Stomach smooth muscle (tissue), 2 donors: ENCODE results near the gene SYNPR.

Source experiments
- H3K27ac ChIP-seq: one replicate; pipeline ENCODE4 v1.7.0; 2013; ENCODE audit warnings: mild to moderate bottlenecking, low read length, inconsistent platforms
- H3K27me3 ChIP-seq, 2 donors: one replicate each; pipeline ENCODE4 v1.7.0; 2013; ENCODE audit warnings: low read length in 2 of 2; ENCODE audit not compliant: insufficient read depth in 2 of 2, control insufficient read depth in 1 of 2
- H3K36me3 ChIP-seq, 2 donors: one replicate each; pipeline ENCODE4 v1.7.0; 2013; ENCODE audit warnings: low read length in 2 of 2; ENCODE audit not compliant: control insufficient read depth in 2 of 2, insufficient read depth in 2 of 2
- H3K4me1 ChIP-seq: one replicate; pipeline ENCODE4 v1.7.0; 2013; ENCODE audit warnings: low read length; ENCODE audit not compliant: control insufficient read depth, insufficient read depth
- H3K4me3 ChIP-seq, 2 donors: one replicate each; pipeline ENCODE4 v1.7.0; 2013; ENCODE audit warnings: low read length in 2 of 2
- H3K9ac ChIP-seq, 2 donors: one replicate each; pipeline ENCODE4 v1.7.0; 2013; ENCODE audit warnings: low read length in 2 of 2, mild to moderate bottlenecking in 1 of 2
- H3K9me3 ChIP-seq, 2 donors: one replicate each; pipeline ENCODE4 v1.7.0; 2013; ENCODE audit warnings: low read length in 2 of 2; ENCODE audit not compliant: control insufficient read depth in 2 of 2
- donor health status: healthy.
- donor health status: Pancreatic carcinoma.

Gene SYNPR

DNA sequence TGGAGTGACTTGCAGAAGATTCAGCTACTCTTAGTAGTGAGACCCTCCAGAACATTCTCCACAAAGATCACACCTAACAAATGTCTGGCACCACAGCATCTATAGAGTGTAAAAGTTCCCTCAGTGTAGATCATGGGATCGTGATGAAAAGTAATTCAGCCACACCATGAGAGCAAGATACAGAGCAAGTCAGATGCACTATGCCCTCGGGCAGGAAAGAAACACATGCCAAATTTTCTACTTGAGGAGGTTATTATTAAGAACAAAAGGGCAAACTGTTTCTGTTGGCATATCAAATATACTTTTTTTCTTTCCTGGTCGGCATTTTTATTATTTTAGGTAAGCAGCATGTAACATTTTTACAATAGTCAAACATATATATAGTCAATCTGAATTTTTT lies 329.6 kb downstream of the SYNPR start:
- H3K4me1 ChIP-seq: no peaks in the 10 kb centered on the region
- no peaks in the 10 kb centered on the region for H3K9me3 ChIP-seq
- no peak overlapping the region for H3K9ac ChIP-seq
- H3K27ac ChIP-seq: no peak overlapping the region
- no peak overlapping the region for H3K4me3 ChIP-seq
- no peaks in the 10 kb centered on the region for H3K27me3 ChIP-seq
- no peaks in the 10 kb centered on the region for H3K36me3 ChIP-seq

DNA sequence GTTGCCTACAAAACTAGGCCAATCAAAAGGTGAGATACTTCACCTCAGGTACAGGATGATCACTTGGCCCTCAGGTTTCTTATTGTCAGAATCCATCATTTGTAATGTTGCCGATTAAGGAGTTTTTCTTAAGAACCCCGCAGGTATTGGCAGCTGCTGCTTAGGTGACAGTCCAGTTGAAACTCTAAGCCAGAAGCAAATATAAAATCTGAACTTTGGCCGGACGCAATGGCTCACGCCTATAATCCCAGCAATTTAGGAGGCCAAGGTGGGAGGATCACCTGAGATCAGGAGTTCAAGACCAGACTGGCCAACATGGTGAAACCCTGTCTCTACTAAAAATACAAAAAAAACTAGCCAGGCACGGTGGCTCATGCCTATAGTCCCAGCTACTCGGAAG lies 331.3 kb downstream of the SYNPR start:
- Histone ChIP-seq H3K36me3 (no peaks in the 10 kb centered on the region), H3K9me3 (no peaks in the 10 kb centered on the region), H3K27ac (no peak overlapping the region)

DNA sequence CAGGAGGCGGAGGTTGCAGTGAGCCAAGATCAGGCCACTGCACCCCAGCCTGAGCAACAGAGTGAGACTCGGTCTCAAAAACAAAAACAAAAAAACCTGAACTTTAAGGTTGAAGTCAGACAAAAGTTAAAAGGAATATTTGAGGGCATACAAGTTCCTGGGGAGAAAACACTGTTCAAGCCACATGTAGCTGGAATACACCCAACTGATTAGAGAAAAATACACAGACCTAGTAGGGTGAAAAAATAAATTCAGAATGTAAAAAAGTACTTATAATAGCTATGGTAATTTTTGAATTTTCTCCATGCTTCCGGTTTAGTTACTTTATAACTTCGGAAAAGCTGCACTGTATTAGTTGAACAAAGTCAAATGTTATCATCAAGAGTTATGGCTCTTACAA lies 331.7 kb downstream of the SYNPR start:
- H3K4me3 ChIP-seq: no peak overlapping the region
- no peaks in the 10 kb centered on the region for H3K27me3 ChIP-seq
- H3K9me3 ChIP-seq: no peaks in the 10 kb centered on the region
- H3K36me3 ChIP-seq: no peaks in the 10 kb centered on the region
- no peak overlapping the region for H3K27ac ChIP-seq
- H3K9ac ChIP-seq: no peak overlapping the region
- no peaks in the 10 kb centered on the region for H3K4me1 ChIP-seq

More for the DNA sequence above, 331.3 kb downstream of the SYNPR start:
- no peak overlapping the region for H3K4me3 ChIP-seq
- no peaks in the 10 kb centered on the region for H3K27me3 ChIP-seq
- no peak overlapping the region for H3K9ac ChIP-seq
- no peaks in the 10 kb centered on the region for H3K4me1 ChIP-seq

DNA sequence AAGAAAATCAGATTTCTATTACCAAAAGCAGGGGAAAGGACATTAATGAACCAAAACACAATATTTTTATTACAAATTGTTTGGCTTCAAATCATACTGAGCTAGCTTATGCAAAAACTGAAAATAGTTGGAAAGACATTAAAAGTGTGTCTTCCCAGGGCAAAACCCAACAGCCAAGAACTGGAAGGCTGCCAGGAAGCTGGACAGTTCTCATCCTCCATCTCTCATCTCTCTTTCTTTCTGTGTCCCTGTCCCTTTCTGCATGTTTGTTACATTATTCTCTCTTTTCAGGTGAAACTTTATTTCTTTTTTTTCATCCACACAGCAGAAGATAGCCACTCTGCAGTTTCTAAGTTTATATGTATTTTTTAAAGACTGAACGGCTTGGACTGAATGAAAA lies 333.3 kb downstream of the SYNPR start:
- H3K27ac ChIP-seq: no peak overlapping the region
- no peaks in the 10 kb centered on the region for H3K4me1 ChIP-seq
- no peaks in the 10 kb centered on the region for H3K27me3 ChIP-seq
- no peak overlapping the region for H3K4me3 ChIP-seq
- no peaks in the 10 kb centered on the region for H3K9me3 ChIP-seq
- H3K36me3 ChIP-seq: no peaks in the 10 kb centered on the region
- H3K9ac ChIP-seq: no peak overlapping the region

DNA sequence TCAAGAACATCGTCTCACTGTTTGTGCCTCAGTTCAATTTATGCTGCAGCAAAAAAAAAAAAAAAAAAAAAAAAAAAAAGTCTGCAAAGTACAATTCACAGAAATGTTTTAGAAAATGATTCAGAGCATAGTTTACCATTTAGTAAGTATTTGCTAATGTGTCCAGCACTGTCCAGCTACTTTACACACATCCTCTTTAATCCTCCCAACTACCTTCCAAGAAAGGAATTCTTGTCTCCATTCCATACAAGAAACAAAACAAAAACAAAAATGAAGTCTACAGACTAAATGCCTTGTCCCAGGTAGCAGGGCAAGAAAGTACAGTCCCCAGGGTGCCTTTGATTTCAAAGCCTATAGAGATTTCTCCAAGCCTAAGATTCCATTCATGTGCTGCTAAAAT lies 335.5 kb downstream of the SYNPR start:
- no peak overlapping the region for H3K4me3 ChIP-seq
- H3K9ac ChIP-seq: no peak overlapping the region
- no peaks in the 10 kb centered on the region for H3K4me1 ChIP-seq
- H3K27ac ChIP-seq: no peak overlapping the region
- no peaks in the 10 kb centered on the region for H3K27me3 ChIP-seq
- no peaks in the 10 kb centered on the region for H3K36me3 ChIP-seq
- H3K9me3 ChIP-seq: no peaks in the 10 kb centered on the region

DNA sequence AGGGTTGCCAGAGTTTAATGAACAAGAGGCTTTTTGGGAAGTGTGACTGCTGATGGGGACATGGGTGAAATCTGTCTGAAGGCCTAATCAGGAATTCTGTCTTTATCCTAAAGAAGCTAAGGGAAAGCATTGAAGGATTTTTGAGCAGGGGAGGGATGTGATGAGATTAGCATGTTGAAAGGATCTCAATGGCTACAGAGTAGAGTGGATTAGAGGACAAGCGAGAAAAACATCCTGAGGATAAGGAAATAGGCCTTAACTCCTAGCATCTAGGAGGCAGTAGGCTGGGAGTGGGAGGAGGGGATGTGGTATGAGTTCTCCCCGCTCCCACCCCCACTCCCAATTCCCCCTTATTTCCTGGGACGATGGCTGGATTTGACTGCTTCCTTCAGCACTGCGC lies 339.3 kb downstream of the SYNPR start:
- H3K27me3 ChIP-seq: no peaks in the 10 kb centered on the region
- no peaks in the 10 kb centered on the region for H3K4me1 ChIP-seq
- H3K9ac ChIP-seq: no peak overlapping the region
- H3K9me3 ChIP-seq: no peaks in the 10 kb centered on the region
- no peak overlapping the region for H3K27ac ChIP-seq
- no peak overlapping the region for H3K4me3 ChIP-seq
- H3K36me3 ChIP-seq: no peaks in the 10 kb centered on the region

DNA sequence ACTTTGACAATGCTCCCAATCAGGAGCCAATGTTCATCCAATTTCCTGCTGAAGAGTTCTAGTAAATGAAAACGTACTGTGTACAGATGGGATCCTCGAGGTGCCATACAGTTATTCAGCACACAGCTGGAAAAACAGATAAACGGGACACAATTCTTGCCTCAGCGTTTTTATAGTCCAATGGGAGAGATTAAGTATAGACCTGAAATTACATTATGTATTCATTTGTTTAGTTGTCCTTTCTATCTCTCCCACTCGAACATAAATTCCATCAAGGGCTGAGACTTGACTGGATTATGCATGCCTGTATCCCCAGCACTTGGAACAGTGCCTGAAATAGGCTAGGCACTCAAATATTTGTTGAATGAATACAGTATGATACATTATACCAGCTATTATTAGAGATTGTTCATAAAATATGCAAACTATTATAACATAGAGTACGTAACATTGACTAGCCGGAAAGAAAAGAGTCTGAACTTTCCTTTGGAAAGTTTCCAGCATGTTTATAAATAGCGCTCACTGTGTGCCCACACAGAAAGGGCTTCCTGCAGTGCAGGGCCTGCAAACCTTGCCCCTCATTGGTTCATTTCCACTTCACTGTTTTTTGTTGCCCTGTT lies 346.9 kb downstream of the SYNPR start:
- no peaks in the 10 kb centered on the region for H3K27me3 ChIP-seq
- H3K9ac ChIP-seq: no peak overlapping the region
- no peaks in the 10 kb centered on the region for H3K36me3 ChIP-seq
- no peak overlapping the region for H3K27ac ChIP-seq
- no peak overlapping the region for H3K4me3 ChIP-seq
- no peaks in the 10 kb centered on the region for H3K9me3 ChIP-seq
- peaks cover 5% of the 10 kb centered on the region for H3K4me1 ChIP-seq

DNA sequence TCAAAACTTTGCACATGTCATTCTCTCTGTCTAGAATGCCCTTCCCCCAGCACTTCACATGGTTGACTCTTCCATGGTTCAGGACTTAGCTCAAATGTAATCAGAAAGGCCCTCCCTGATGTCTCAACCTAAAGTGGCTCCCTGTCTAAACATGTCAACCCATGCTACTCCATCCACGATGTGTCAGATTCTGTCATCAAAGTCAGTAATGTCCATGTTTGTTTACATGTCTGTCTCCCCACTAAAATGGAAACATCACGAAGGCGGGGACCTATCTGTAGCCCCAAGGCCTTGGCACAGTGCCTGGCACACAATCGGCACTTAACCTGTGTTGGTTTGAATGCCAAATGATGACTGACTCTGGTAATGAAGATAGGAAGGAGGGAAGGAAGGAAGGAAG lies 353.6 kb downstream of the SYNPR start:
- H3K9me3 ChIP-seq: no peaks in the 10 kb centered on the region
- H3K4me3 ChIP-seq: no peak overlapping the region
- H3K27me3 ChIP-seq: no peaks in the 10 kb centered on the region
- no peaks in the 10 kb centered on the region for H3K4me1 ChIP-seq
- no peak overlapping the region for H3K9ac ChIP-seq
- H3K27ac ChIP-seq: no peak overlapping the region
- no peaks in the 10 kb centered on the region for H3K36me3 ChIP-seq

DNA sequence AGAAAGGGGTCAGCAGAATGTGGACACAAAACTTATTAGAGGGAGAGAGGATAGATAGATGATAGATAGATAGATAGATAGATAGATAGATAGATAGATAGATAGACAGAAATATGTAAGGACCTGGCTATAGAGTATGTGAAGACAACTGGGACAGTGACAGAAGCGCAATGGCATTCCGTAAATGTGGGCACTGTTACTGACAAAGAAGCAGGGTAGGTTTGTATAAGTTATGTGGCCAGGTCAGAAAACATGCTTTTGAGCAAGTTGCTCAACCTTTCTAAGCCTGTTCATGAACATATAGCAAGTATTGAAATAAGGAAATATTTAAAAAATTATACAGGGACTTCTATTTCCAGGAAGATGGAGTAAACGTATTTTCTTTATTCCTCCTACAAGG lies 357.1 kb downstream of the SYNPR start:
- Histone ChIP-seq H3K9ac (no peak overlapping the region), H3K4me3 (no peak overlapping the region), H3K9me3 (no peaks in the 10 kb centered on the region), H3K36me3 (no peaks in the 10 kb centered on the region), H3K27me3 (no peaks in the 10 kb centered on the region), H3K27ac (no peak overlapping the region), H3K4me1 (no peaks in the 10 kb centered on the region)

DNA sequence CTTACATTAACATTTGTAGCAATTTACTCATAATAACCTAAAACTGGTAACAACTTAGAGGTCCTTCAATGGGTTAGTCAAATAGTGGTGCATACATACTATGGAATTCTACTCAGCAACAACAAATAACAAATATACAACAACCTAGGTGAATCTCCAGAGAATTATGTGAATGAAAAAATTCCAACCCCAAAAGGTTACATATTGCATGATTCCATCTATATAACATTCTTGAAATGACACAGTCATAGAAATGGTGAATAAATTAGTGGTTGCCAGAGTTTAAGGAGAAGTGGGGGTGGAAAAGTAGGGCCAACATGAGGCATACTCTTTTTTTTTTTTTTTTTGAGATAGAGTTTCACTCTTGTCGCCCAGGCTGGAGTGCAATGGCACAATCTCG lies 361.7 kb downstream of the SYNPR start:
- H3K4me3 ChIP-seq: no peak overlapping the region
- H3K9ac ChIP-seq: no peak overlapping the region
- H3K27ac ChIP-seq: no peak overlapping the region
- no peaks in the 10 kb centered on the region for H3K27me3 ChIP-seq
- no peaks in the 10 kb centered on the region for H3K4me1 ChIP-seq
- no peaks in the 10 kb centered on the region for H3K36me3 ChIP-seq
- no peaks in the 10 kb centered on the region for H3K9me3 ChIP-seq

DNA sequence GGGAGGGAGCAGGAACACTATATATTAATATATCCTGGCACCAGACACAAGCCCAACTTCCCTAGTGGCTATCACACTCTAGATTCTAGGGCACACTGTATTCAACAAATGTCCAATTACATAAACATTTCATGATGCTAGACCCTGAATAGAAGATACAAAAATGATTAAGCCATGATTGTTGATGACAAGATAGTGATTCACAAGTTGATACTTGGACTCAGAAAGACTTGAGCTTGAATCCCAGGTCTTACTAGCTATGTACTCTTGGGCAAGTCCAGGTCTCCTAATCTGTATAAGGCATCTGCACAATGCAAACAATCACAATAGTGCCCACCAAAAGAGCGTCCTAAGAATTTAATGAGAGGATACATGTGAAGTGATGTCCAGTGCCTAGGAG lies 364.4 kb downstream of the SYNPR start:
- Histone ChIP-seq H3K9me3 (no peaks in the 10 kb centered on the region), H3K27me3 (no peaks in the 10 kb centered on the region), H3K4me1 (no peaks in the 10 kb centered on the region), H3K9ac (no peak overlapping the region), H3K4me3 (no peak overlapping the region), H3K36me3 (no peaks in the 10 kb centered on the region), H3K27ac (no peak overlapping the region)
